HG02588 (cell line): ENCODE measurements around the gene IGFBP7.

Experiments
- ATAC-seq: cut with Tn5 transposase; IDR thresholded peaks from one replicate; pipeline ENCODE4 v1.9.1; 2021; ENCODE audit warnings: mild to moderate bottlenecking, moderate library complexity; ENCODE audit not compliant: unreplicated experiment

The IGFBP7 gene

DNA sequence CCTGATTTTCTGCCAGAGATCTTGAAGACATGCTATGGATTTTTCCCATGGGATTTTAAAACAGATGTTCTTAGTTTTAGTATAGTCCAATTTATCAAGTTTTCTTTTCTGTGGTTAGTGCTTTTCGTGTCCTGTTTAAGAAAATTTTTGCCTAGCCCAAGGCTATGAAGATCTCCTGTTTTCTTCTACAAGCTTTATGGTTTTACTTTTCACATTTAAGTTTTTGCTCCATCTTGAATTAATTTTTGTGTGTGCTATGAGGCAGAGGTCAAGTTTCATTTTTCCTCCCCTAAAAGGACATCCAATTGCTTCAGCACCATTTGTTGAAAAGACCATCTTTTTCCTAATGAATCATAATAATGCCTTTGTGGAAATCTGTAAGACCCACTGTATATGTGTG is 65.9 kb downstream of the IGFBP7 start:
- ATAC-seq, result no peak

- no peak for ATAC-seq
Observed at GRCh38 chr4:57043347-57044251, 66.6 kb downstream of the IGFBP7 start.

- ATAC-seq, result no peak
Observed at GRCh38 chr4:57042711-57043169, 67.4 kb downstream of the IGFBP7 start.

- ATAC-seq, result no peak
Observed at GRCh38 chr4:57041020-57041419, 69.2 kb downstream of the IGFBP7 start.

DNA sequence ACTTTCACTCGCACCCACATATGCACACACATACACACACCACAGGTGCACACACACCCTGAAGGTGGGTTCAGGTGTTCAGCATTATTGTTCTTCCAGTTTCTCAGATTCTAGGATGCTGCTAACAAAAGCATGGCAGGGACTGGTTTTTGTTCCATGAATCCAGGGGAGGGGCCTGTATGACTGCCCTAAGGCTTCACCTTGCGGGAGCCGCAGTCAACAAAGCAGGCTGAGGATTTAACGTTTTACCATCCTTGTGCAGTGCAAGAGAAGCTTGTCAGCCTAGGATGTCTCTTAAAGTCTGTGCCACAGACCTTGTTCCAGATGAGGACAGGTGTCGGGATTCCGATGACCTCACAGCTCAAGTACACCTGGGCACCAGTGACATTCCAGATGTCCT is 69.7 kb downstream of the IGFBP7 start:
- no peak for ATAC-seq

- no peak for ATAC-seq
Observed at GRCh38 chr4:57039345-57039744, 70.8 kb downstream of the IGFBP7 start.

- ATAC-seq, result no peak
Observed at GRCh38 chr4:57037982-57038604, 72.1 kb downstream of the IGFBP7 start.

GRCh38 chr4:57034520-57034919 is 75.7 kb downstream of the IGFBP7 start:
- ATAC-seq, result no peak

- no peak for ATAC-seq
Observed at GRCh38 chr4:57023104-57023503, 87.1 kb downstream of the IGFBP7 start.

DNA sequence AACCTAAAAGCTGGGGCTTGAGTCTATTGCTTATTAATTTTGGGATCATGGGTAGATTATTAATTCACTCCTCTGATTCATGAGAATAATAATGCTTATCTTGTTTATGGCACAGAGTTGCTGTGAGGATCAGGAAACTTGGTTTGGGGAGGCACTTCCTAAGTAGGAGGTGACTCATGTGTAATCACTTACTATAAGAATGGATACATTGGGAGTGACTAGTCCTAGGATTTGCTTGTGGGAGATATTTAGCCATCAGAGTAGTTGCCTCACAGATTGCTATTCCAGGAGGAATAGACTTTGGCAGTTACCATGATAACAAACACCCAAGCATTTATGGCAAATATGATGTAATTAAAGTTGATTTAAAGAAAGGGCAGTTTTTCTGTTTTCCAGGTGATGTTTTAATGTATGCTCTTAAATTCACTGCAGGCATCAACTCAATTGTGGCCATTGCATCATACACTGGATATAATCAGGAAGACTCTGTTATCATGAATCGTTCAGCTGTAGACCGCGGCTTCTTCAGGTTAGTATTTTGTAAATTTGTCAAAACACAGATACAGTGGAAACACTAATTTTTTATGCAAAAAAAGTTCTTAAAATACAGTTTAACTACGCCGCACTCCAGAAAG is 89.6 kb downstream of the IGFBP7 start:
- no peak for ATAC-seq

- ATAC-seq, result no peak
Observed at GRCh38 chr4:57018980-57019379, 91.2 kb downstream of the IGFBP7 start.

GRCh38 chr4:57013543-57014120 is 96.6 kb downstream of the IGFBP7 start:
- no peak for ATAC-seq

DNA sequence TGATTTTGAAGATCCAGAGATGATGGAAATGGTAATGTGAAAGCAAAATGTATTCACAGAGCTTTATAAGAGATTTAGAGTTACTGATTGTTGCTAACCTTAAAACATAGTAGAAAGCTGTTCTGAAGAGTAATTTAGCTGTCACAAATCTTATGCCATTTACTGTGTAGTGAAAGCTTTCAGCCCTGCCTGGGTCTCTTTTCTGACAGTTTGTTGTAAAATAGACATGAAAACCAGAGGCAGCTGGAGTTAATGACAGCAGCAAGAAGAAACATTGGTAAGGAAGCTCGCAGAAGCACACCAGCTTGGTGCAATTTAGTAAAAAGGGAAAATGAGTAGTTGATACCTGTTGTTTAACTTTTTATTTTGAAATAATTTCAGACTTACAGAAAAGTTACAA is 110.4 kb downstream of the IGFBP7 start:
- no peak for ATAC-seq

- ATAC-seq, result no peak
Observed at GRCh38 chr4:56995525-56995924, 114.7 kb downstream of the IGFBP7 start.

DNA sequence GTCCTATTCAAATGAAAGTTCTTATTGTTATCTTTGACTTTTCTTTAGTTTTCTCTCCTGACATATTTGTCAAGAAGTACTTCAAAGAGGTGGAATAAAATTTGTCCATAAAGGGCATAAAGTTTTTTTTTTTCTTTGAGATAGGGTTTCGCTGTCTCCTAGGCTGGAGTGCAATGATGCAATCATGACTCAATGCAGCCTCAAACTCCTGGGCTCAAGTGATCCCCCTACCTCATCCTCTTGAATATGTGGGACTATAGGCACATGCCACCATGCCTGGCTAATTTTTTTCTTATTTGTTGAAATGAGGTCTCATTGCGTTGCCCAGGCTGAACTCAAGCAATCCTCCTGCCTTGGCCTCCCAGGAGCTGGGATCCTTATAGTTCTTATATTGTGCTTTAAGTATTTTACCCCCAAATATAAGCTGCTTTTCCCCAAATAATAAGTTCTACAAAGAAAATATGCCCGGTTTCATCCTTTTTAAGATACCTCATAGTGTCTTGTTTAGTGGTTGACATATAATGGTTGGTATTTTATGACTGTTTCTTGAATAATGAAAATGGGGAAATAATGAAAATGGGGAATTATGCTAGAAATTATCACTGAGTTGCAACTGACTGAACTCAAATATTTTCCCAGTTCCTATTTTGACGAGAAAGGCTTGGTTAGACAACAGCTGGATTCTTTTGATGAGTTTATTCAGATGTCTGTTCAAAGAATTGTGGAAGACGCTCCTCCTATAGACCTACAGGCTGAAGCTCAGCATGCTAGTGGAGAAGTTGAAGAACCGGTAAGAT is 119.9 kb downstream of the IGFBP7 start:
- ATAC-seq, result no peak

DNA sequence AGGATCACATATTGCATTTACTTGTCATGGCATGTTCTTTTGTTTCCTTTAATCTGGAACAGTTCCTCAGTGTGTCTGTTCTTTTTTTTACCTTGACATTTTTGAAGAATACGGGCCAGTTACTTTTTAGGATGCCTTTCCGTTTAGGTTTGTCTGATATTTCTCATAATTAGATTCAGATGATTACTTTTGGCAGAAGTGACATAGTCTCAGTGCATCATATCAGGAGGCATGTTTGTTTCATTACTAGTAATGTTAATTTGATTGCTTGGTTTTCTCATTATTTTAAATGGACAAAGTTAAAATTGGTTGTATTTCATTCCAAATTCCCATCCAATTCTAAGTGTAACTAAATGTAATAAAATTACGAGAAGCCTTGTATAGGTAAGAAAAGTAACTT is 123.2 kb downstream of the IGFBP7 start:
- ATAC-seq, result no peak

GRCh38 chr4:56986192-56986591 is 124.0 kb downstream of the IGFBP7 start:
- ATAC-seq, result no peak

DNA sequence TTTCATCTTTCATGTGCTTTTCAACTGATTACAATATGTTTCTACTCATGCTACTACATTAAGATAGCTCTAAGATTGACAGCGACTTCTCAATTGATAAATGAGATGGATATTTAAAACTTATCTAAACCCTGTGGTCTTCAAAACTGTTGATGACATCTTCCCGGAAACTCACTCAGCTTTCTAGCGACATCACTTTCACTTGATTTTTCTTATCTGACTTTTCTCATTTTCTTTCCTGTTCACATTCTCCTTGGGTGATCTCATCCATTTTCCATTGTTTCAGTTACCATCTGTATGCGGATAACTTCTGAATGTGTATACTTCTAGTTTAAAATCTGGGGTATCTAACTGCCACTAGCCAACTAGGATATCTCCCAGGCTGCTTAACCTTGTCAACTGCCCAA is 128.4 kb downstream of the IGFBP7 start:
- no peak for ATAC-seq
